PFSK-1 (cell line): ENCODE data around the gene TRPM5.

ENCODE experiments used
- TAF1 ChIP-seq: IDR thresholded peaks from 2 replicates; pipeline ENCODE4 v1.6.1; 2012; ENCODE audit warnings: low read length, control low read depth, borderline replicate concordance; ENCODE audit not compliant: insufficient read depth
- TF ChIP-seq, protein P1 (sequence below), 2 experiments: IDR thresholded peaks; 2 replicates each; pipeline versions ENCODE4 v1.6.1 to v1.8.0; 2011 to 2012; ENCODE audit warnings: low read depth in 2 of 2, low read length in 2 of 2, control low read depth in 1 of 2, inconsistent platforms in 1 of 2, mild to moderate bottlenecking in 1 of 2, moderate library complexity in 1 of 2; ENCODE audit not compliant: insufficient read depth in 1 of 2

DNA sequence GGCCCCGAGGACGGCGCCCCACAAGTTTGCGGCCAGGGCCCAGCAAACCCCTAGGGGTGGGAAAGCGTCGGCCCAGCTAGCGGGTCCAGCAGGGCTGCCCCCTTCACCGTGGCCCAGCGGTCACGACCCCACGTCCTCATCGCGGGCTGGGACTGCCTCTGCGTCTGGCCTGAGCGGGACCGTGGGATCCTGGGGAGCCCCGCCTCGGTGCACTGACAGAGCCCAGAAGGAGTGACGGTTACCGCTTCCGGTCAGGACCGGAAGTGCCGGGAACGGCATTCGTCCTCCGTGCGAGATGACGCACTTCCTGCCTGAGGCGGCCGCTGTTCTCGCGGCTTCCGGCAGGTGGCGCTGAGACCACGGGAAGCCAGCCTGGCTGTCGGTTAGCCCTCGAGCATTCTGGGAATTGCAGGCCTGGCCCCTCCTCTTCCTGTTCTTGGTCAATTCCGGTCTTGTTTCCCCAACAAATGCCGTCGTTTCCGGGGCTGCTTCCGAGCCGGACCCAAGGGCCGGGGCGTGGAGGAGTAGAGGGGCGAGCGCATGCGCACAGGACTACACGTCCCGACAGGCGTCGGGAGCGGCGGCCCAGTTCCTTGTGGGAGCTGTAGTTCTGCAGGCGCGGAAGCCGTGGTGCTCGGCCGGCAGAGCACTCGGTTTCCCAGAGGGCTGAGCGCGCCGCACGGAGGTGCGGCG, 44.1 kb downstream of the TRPM5 start, which contains the start of gene TSSC4:
- peak; percentile 90 for TF ChIP-seq TAF1
- TF ChIP-seq, protein P1, sequence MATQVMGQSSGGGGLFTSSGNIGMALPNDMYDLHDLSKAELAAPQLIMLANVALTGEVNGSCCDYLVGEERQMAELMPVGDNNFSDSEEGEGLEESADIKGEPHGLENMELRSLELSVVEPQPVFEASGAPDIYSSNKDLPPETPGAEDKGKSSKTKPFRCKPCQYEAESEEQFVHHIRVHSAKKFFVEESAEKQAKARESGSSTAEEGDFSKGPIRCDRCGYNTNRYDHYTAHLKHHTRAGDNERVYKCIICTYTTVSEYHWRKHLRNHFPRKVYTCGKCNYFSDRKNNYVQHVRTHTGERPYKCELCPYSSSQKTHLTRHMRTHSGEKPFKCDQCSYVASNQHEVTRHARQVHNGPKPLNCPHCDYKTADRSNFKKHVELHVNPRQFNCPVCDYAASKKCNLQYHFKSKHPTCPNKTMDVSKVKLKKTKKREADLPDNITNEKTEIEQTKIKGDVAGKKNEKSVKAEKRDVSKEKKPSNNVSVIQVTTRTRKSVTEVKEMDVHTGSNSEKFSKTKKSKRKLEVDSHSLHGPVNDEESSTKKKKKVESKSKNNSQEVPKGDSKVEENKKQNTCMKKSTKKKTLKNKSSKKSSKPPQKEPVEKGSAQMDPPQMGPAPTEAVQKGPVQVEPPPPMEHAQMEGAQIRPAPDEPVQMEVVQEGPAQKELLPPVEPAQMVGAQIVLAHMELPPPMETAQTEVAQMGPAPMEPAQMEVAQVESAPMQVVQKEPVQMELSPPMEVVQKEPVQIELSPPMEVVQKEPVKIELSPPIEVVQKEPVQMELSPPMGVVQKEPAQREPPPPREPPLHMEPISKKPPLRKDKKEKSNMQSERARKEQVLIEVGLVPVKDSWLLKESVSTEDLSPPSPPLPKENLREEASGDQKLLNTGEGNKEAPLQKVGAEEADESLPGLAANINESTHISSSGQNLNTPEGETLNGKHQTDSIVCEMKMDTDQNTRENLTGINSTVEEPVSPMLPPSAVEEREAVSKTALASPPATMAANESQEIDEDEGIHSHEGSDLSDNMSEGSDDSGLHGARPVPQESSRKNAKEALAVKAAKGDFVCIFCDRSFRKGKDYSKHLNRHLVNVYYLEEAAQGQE (IDR thresholded peaks at IDR 0.05; ENCODE audit: insufficient read depth in 1 of 2, low read depth in 2 of 2, low read length in 2 of 2) = no peak; a peak in 1 of 4 replicates
